ENCODE data around the gene ESCO1. TPM values are rescaled to one million over a fixed set of nuclear protein-coding genes. Genes with fewer than 3 reads are reported as not detected.

Gene ESCO1
- total and polyA plus RNA-seq, 2 of the 13 experiments (the other 11 are each of a cell fraction or from before 2014, with no cell fraction given), result 6.3 to 19.4 TPM

DNA sequence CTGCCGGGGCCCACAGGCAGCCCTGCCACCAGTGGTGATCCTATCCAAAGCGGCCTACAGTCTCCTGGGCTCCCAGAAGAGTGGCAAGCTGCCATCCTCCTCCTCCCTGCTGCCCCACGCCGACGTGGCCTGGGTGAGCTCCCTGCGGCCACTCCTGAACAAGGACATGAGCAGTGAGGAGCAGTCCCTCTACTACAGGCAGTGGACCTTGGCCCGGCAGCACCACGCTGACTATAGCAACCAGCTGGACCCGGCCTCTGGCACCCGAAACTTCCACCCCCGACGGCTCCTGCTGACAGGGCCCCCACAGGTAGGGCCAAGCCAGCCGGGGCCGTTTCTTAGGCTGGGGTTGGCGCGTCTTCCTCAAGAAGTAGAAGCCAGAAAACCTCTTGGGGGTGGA is 100.5 kb downstream of the ESCO1 start (continued):
- TF ChIP-seq ELF4 (CRISPR knock-in tag; IDR thresholded peaks at IDR 0.05; ENCODE audit: borderline replicate concordance) (no peak), ZMYM3 (CRISPR knock-in tag; IDR thresholded peaks at IDR 0.05) (peak; percentile 28; the same call in 1 of the 2 replicates), ZNF567 (CRISPR knock-in tag; IDR thresholded peaks at IDR 0.05; ENCODE audit: borderline replicate concordance) (no peak), PAF1 (CRISPR knock-in tag; IDR thresholded peaks at IDR 0.05) (no peak), REL (CRISPR knock-in tag; conservative IDR thresholded peaks at IDR 0.05) (no peak), HNRNPUL1 (IDR thresholded peaks at IDR 0.05; ENCODE audit: low read depth, low read length) (no peak), PRMT3 (CRISPR knock-in tag; IDR thresholded peaks at IDR 0.05; ENCODE audit: borderline replicate concordance, low read depth) (no peak), ZSCAN22 (CRISPR knock-in tag; IDR thresholded peaks at IDR 0.05) (no peak), ZNF550 (CRISPR knock-in tag; IDR thresholded peaks at IDR 0.05; ENCODE audit: borderline replicate concordance) (no peak)
- TF ChIP-seq, protein P1, sequence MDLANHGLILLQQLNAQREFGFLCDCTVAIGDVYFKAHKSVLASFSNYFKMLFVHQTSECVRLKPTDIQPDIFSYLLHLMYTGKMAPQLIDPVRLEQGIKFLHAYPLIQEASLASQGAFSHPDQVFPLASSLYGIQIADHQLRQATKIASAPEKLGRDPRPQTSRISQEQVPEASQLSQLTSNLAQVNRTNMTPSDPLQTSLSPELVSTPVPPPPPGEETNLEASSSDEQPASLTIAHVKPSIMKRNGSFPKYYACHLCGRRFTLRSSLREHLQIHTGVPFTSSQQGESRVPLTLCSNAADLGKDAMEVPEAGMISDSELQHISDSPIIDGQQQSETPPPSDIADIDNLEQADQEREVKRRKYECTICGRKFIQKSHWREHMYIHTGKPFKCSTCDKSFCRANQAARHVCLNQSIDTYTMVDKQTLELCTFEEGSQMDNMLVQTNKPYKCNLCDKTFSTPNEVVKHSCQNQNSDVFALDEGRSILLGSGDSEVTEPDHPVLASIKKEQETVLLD (CRISPR knock-in tag; IDR thresholded peaks at IDR 0.05; ENCODE audit: low read depth), result no peak
- TF ChIP-seq, protein P2, sequence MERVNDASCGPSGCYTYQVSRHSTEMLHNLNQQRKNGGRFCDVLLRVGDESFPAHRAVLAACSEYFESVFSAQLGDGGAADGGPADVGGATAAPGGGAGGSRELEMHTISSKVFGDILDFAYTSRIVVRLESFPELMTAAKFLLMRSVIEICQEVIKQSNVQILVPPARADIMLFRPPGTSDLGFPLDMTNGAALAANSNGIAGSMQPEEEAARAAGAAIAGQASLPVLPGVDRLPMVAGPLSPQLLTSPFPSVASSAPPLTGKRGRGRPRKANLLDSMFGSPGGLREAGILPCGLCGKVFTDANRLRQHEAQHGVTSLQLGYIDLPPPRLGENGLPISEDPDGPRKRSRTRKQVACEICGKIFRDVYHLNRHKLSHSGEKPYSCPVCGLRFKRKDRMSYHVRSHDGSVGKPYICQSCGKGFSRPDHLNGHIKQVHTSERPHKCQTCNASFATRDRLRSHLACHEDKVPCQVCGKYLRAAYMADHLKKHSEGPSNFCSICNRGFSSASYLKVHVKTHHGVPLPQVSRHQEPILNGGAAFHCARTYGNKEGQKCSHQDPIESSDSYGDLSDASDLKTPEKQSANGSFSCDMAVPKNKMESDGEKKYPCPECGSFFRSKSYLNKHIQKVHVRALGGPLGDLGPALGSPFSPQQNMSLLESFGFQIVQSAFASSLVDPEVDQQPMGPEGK (CRISPR knock-in tag; IDR thresholded peaks at IDR 0.05), result no peak
- TF ChIP-seq, protein P3, sequence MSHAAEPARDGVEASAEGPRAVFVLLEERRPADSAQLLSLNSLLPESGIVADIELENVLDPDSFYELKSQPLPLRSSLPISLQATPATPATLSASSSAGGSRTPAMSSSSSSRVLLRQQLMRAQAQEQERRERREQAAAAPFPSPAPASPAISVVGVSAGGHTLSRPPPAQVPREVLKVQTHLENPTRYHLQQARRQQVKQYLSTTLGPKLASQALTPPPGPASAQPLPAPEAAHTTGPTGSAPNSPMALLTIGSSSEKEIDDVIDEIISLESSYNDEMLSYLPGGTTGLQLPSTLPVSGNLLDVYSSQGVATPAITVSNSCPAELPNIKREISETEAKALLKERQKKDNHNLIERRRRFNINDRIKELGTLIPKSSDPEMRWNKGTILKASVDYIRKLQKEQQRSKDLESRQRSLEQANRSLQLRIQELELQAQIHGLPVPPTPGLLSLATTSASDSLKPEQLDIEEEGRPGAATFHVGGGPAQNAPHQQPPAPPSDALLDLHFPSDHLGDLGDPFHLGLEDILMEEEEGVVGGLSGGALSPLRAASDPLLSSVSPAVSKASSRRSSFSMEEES (CRISPR knock-in tag; IDR thresholded peaks at IDR 0.05), result no peak
